ENCODE data around the gene ZNF385D. TPM values are rescaled to one million over a fixed set of nuclear protein-coding genes. Genes with fewer than 3 reads are reported as not detected.

Gene ZNF385D
- total and polyA plus RNA-seq, 4 donors, result 0.08 to 0.50 (median 0.09) TPM

GRCh38 chr3:21668012-21668411 lies 83.0 kb downstream of the ZNF385D start:
- no peak for DNase-seq (ENCODE audit: low spot score)
- H3K9ac ChIP-seq (ENCODE audit: low read depth in 1 of 2, low read length in 2 of 2), result no peak overlapping the region
- H3K27me3 ChIP-seq (ENCODE audit: control insufficient read depth in 4 of 4, insufficient read depth in 4 of 4, low read length in 3 of 4), result no peaks in the 10 kb centered on the region
- TF ChIP-seq JUND (IDR thresholded peaks at IDR 0.05), result no peak
- no peak for TF ChIP-seq EGR1 (IDR thresholded peaks at IDR 0.05; ENCODE audit: low read depth in 2 of 2)
- no peak for TF ChIP-seq HNF4G (IDR thresholded peaks at IDR 0.05)
- no peak for TF ChIP-seq ZBTB33 (IDR thresholded peaks at IDR 0.05)
- TF ChIP-seq RXRA (IDR thresholded peaks at IDR 0.05), result no peak
- no peak for TF ChIP-seq REST (IDR thresholded peaks at IDR 0.05)
- no peak for TF ChIP-seq FOXA2 (IDR thresholded peaks at IDR 0.05)
- TF ChIP-seq FOXA1 (IDR thresholded peaks at IDR 0.05), result no peak
- H3K9me3 ChIP-seq (ENCODE audit: control insufficient read depth in 4 of 4, low read length in 3 of 4), result no peaks in the 10 kb centered on the region
- 78% methylated on average over 1 of the region's 1 CpG for WGBS
- no peak overlapping the region for H3K4me3 ChIP-seq (ENCODE audit: low read depth in 1 of 3, low read length in 3 of 3)
- no peak overlapping the region for H3K27ac ChIP-seq (ENCODE audit: low read depth in 1 of 2, low read length in 2 of 2)
- H3K36me3 ChIP-seq (ENCODE audit: control insufficient read depth in 4 of 4, insufficient read depth in 3 of 4, low read depth in 1 of 4, low read length in 3 of 4), result no peaks in the 10 kb centered on the region
- H3K4me1 ChIP-seq (ENCODE audit: control insufficient read depth in 4 of 4, insufficient read depth in 4 of 4, low read length in 3 of 4), result no peaks in the 10 kb centered on the region

- DNase-seq (ENCODE audit: low spot score), result no peak
- no peaks in the 10 kb centered on the region for H3K4me1 ChIP-seq (ENCODE audit: control insufficient read depth in 4 of 4, insufficient read depth in 4 of 4, low read length in 3 of 4)
- no peak overlapping the region for H3K27ac ChIP-seq (ENCODE audit: low read depth in 1 of 2, low read length in 2 of 2)
- H3K9ac ChIP-seq (ENCODE audit: low read depth in 1 of 2, low read length in 2 of 2), result no peak overlapping the region
- WGBS, result 59% methylated on average over 6 of the region's 6 CpGs
- H3K4me3 ChIP-seq (ENCODE audit: low read depth in 1 of 3, low read length in 3 of 3), result no peak overlapping the region
- no peaks in the 10 kb centered on the region for H3K9me3 ChIP-seq (ENCODE audit: control insufficient read depth in 4 of 4, low read length in 3 of 4)
- TF ChIP-seq EGR1 (IDR thresholded peaks at IDR 0.05; ENCODE audit: low read depth in 2 of 2) (no peak), HNF4A (conservative IDR thresholded peaks at IDR 0.05) (no peak), JUND (IDR thresholded peaks at IDR 0.05) (no peak), HNF4G (IDR thresholded peaks at IDR 0.05) (no peak), GABPA (IDR thresholded peaks at IDR 0.05 in 1 of 2, conservative IDR thresholded peaks at IDR 0.05 in 1 of 2) (no peak), CTCF (IDR thresholded peaks at IDR 0.05; ENCODE audit: low read depth, low read length, missing input control) (no peak), RAD21 (IDR thresholded peaks at IDR 0.05) (no peak), YY1 (IDR thresholded peaks at IDR 0.05) (no peak), SP1 (IDR thresholded peaks at IDR 0.05) (no peak), ZBTB33 (IDR thresholded peaks at IDR 0.05) (no peak), TAF1 (conservative IDR thresholded peaks at IDR 0.05) (no peak), RXRA (IDR thresholded peaks at IDR 0.05) (no peak), FOXA1 (IDR thresholded peaks at IDR 0.05) (no peak), ATF3 (IDR thresholded peaks at IDR 0.05) (no peak), MAX (IDR thresholded peaks at IDR 0.05) (no peak), REST (IDR thresholded peaks at IDR 0.05) (no peak)
- H3K36me3 ChIP-seq (ENCODE audit: control insufficient read depth in 4 of 4, insufficient read depth in 3 of 4, low read depth in 1 of 4, low read length in 3 of 4), result no peaks in the 10 kb centered on the region
- no peaks in the 10 kb centered on the region for H3K27me3 ChIP-seq (ENCODE audit: control insufficient read depth in 4 of 4, insufficient read depth in 4 of 4, low read length in 3 of 4)
Observed at GRCh38 chr3:21665444-21666100, 85.4 kb downstream of the ZNF385D start.

All from liver (tissue), 9 donors.